Heart left ventricle (tissue), 13 donors: ENCODE data around the gene CD83.

Source experiments
- CTCF ChIP-seq, 12 donors: fragments of 200-600 bp; sonication (generic) in 4 of 12; IDR thresholded peaks; one replicate each; pipeline versions ENCODE4 v1.5.0 to v1.8.0; 2018 to 2022; ENCODE audit warnings: antibody characterized with exemption in 12 of 12, mild to moderate bottlenecking in 5 of 12
- POLR2A ChIP-seq, 2 donors: fragments of 450-650 bp; IDR thresholded peaks; one replicate each; pipeline ENCODE4 v1.6.1; 2017; ENCODE audit warnings: antibody characterized with exemption in 2 of 2, mild to moderate bottlenecking in 2 of 2, moderate library complexity in 2 of 2
- donor health status: ischemic (EF 13 %, LVEDD 7.1; RV severe dilation, severe dysfunction).
- donor health status: DM: no; HTN: yes; CAD: no.
- donor health status: DM: no; HTN: no; CAD: no.
- donor health status: ischemic (EF 25% LVEDD 6.9; RV normal size, moderate dysfunction).
- donor health status: ischemic (EF 25% LVEDD 5.7; RV mildly dilated, moderate dysfunction).
- donor health status: ischemic (EF 35%, LVEDD 5.7; RV mildly dilated, moderate dysfunction).
- donor health status: nonischemic (EF 11% LVEDD 7.7; RV severe dilation, severe dysfunction).
- donor health status: DM: yes; HTN: yes; CAD: no.
- donor health status: PGD.
- donor health status: ischemic (EF 29% LVEDD 5.4; RV normal size, mild dysfunction).
- donor health status: nonischemic (EF 23%, LVEDD 6.1; RV moderate dilation, normal function).

GRCh38 chr6:14142511-14143223 is 25.1 kb downstream of the CD83 start:
- TF ChIP-seq CTCF (IDR thresholded peaks at IDR 0.05) (no peak), POLR2A (IDR thresholded peaks at IDR 0.05) (no peak)
